SK-N-SH (cell line): ENCODE data around the gene PRH1. TPM values are rescaled to one million over a fixed set of nuclear protein-coding genes. Genes with fewer than 3 reads are reported as not detected.

ENCODE experiments used
- CTCF ChIA-PET: fragments of 300-600, 350-600 bp; formaldehyde crosslinking; extraction: SDS; loops from one replicate; lab custom pipeline; 2021; lab: Yijun Ruan, JAX
- POLR2A ChIA-PET: fragments of 350-600 bp; sonication (Branson Sonifier 250); formaldehyde crosslinking; extraction: SDS; loops from one replicate; lab custom pipeline; 2020; ENCODE audit warnings: antibody characterized with exemption, inconsistent platforms; lab: Yijun Ruan, JAX
- DNase-seq: peaks from one replicate; pipeline ENCODE4 v3.0.0; 2012
- H2AFZ ChIP-seq: fragments of 200-600 bp; sonication (generic); 2 replicates; pipeline ENCODE4 v1.8.1; 2016; ENCODE audit warnings: antibody characterized with exemption, mild to moderate bottlenecking, low read depth
- H3F3A ChIP-seq: fragments of 200-600 bp; sonication (generic); replicated peaks from 2 replicates; pipeline ENCODE3; 2016; ENCODE audit warnings: antibody characterized with exemption, mild to moderate bottlenecking; ENCODE audit not compliant: insufficient read depth
- H3K27ac ChIP-seq, 2 experiments: fragments of 200-500 bp in 1 of 2; fragments of 200-600 bp in 1 of 2; sonication (Bioruptor generic) in 1 of 2; sonication (generic), shearing (Covaris generic) in 1 of 2; 2 replicates each; pipeline versions ENCODE4 v1.5.1 to v1.6.1; 2014 to 2016; ENCODE audit warnings: low read depth in 2 of 2, inconsistent platforms in 1 of 2, low read length in 1 of 2, mild to moderate bottlenecking in 1 of 2, mixed read lengths in 1 of 2
- H3K27me3 ChIP-seq: fragments of 200-600 bp; sonication (generic), shearing (Covaris generic); 2 replicates; pipeline ENCODE4 v1.6.1; 2016; ENCODE audit warnings: mixed run types; ENCODE audit not compliant: insufficient read depth
- H3K36me3 ChIP-seq, 2 experiments: fragments of 200-500 bp in 1 of 2; fragments of 200-600 bp in 1 of 2; sonication (Bioruptor generic) in 1 of 2; sonication (generic) in 1 of 2; replicated peaks in 1 of 2; 2 replicates each; pipeline versions ENCODE3 to v1.5.1; 2014 to 2016; ENCODE audit warnings: low read length in 1 of 2, mild to moderate bottlenecking in 1 of 2; ENCODE audit not compliant: insufficient read depth in 2 of 2, control insufficient read depth in 1 of 2
- H3K4me1 ChIP-seq, 2 experiments: fragments of 200-500 bp in 1 of 2; fragments of 200-600 bp in 1 of 2; sonication (Bioruptor generic) in 1 of 2; sonication (generic), shearing (Covaris generic) in 1 of 2; 2 replicates each; pipeline versions ENCODE4 v1.5.1 to v1.6.1; 2014 to 2016; ENCODE audit warnings: low read depth in 1 of 2, low read length in 1 of 2, mixed run types in 1 of 2; ENCODE audit not compliant: insufficient read depth in 2 of 2, control insufficient read depth in 1 of 2
- H3K4me2 ChIP-seq: fragments of 200-600 bp; sonication (generic), shearing (Covaris generic); 2 replicates; pipeline ENCODE4 v1.6.1; 2017; ENCODE audit warnings: mixed run types
- H3K4me3 ChIP-seq, 2 experiments: fragments of 200-500 bp in 1 of 2; fragments of 200-600 bp in 1 of 2; sonication (Bioruptor generic) in 1 of 2; sonication (generic), shearing (Covaris generic) in 1 of 2; 2 replicates each; pipeline versions ENCODE4 v1.5.1 to v1.8.1; 2014 to 2016; ENCODE audit warnings: low read depth in 2 of 2, inconsistent platforms in 1 of 2, low read length in 1 of 2, mild to moderate bottlenecking in 1 of 2, mixed read lengths in 1 of 2, moderate library complexity in 1 of 2
- H3K79me2 ChIP-seq: fragments of 200-600 bp; sonication (generic); 2 replicates; pipeline ENCODE4 v1.8.1; 2017; ENCODE audit warnings: mild to moderate bottlenecking; ENCODE audit not compliant: insufficient read depth
- H3K9ac ChIP-seq: fragments of 200-600 bp; sonication (generic); 2 replicates; pipeline ENCODE4 v1.6.1; 2017; ENCODE audit warnings: mixed run types
- H3K9me2 ChIP-seq: fragments of 200-600 bp; sonication (generic); 2 replicates; pipeline ENCODE4 v1.6.1; 2017; ENCODE audit warnings: mixed run types
- H3K9me3 ChIP-seq: fragments of 200-600 bp; sonication (generic); 2 replicates; pipeline ENCODE4 v1.6.1; 2017; ENCODE audit warnings: mixed run types, mild to moderate bottlenecking, moderate library complexity
- H4K20me1 ChIP-seq: fragments of 200-600 bp; sonication (generic); 2 replicates; pipeline ENCODE4 v1.6.1; 2017; ENCODE audit warnings: mild to moderate bottlenecking, mixed run types; ENCODE audit not compliant: insufficient read depth
- CTCF ChIP-seq: fragments of 200-600 bp; sonication (generic); IDR thresholded peaks from 2 replicates; pipeline ENCODE4 v1.6.1; 2017; ENCODE audit warnings: antibody characterized with exemption, mild to moderate bottlenecking, moderate library complexity
- EP300 ChIP-seq, 2 experiments: IDR thresholded peaks; 2 replicates each; pipeline versions ENCODE4 v1.4.0 to v1.6.1; 2012; ENCODE audit warnings: borderline replicate concordance in 1 of 2, low read depth in 1 of 2, low read length in 1 of 2
- FOSL2 ChIP-seq: IDR thresholded peaks from 2 replicates; pipeline ENCODE4 v1.4.0; 2012; ENCODE audit warnings: low read depth, mild to moderate bottlenecking, moderate library complexity, borderline replicate concordance
- GABPA ChIP-seq: IDR thresholded peaks from 2 replicates; pipeline ENCODE4 v1.4.0; 2012; ENCODE audit warnings: low read depth, mild to moderate bottlenecking
- GATA2 ChIP-seq: sonication (generic); formaldehyde crosslinking; IDR thresholded peaks from 2 replicates; pipeline ENCODE4 v1.5.0; 2020; ENCODE audit warnings: mild to moderate bottlenecking, missing genetic modification reagents
- JUND ChIP-seq: IDR thresholded peaks from 2 replicates; pipeline ENCODE4 v1.4.0; 2012
- MAX ChIP-seq: IDR thresholded peaks from 2 replicates; pipeline ENCODE4 v1.4.0; 2012; ENCODE audit warnings: low read depth
- MEF2A ChIP-seq: IDR thresholded peaks from 2 replicates; pipeline ENCODE4 v1.4.0; 2012; ENCODE audit warnings: low read depth, borderline replicate concordance
- MXI1 ChIP-seq: IDR thresholded peaks from 2 replicates; pipeline ENCODE4 v1.6.1; 2012; ENCODE audit warnings: mild to moderate bottlenecking, low read depth, low read length, improper control_type of control experiment
- NRF1 ChIP-seq: IDR thresholded peaks from 2 replicates; pipeline ENCODE4 v1.6.1; 2012; ENCODE audit warnings: low read depth, mild to moderate bottlenecking, low read length
- PBX3 ChIP-seq: IDR thresholded peaks from 2 replicates; pipeline ENCODE4; 2012
- RAD21 ChIP-seq: IDR thresholded peaks from 2 replicates; pipeline ENCODE4 v1.6.1; 2012; ENCODE audit warnings: mild to moderate bottlenecking, low read length
- RCOR1 ChIP-seq: fragments of 150-350 bp; IDR thresholded peaks from 2 replicates; pipeline ENCODE4 v1.6.1; 2017; ENCODE audit warnings: antibody characterized with exemption, low read length
- RFX5 ChIP-seq: IDR thresholded peaks from 2 replicates; pipeline ENCODE4 v1.6.1; 2012; ENCODE audit warnings: mild to moderate bottlenecking, improper control_type of control experiment, low read length
- RXRA ChIP-seq: IDR thresholded peaks from 2 replicates; pipeline ENCODE4 v1.4.0; 2012; ENCODE audit warnings: low read depth, mild to moderate bottlenecking, borderline replicate concordance
- TAF1 ChIP-seq: IDR thresholded peaks from 2 replicates; pipeline ENCODE4 v1.6.1; 2012; ENCODE audit warnings: low read depth, mild to moderate bottlenecking, low read length, moderate library complexity, borderline replicate concordance
- TCF12 ChIP-seq: IDR thresholded peaks from 2 replicates; pipeline ENCODE4 v1.4.0; 2012
- YY1 ChIP-seq: IDR thresholded peaks from 2 replicates; pipeline ENCODE4 v1.4.0; 2012; ENCODE audit warnings: low read depth, mild to moderate bottlenecking
- ZBTB33 ChIP-seq: IDR thresholded peaks from 2 replicates; pipeline ENCODE4 v1.4.0; 2012; ENCODE audit warnings: low read depth, borderline replicate concordance
- WGBS: methylation state at CpG from one replicate; pipeline ENCODE4 v1.1.6; 2017; ENCODE audit warnings: low lambda C conversion rate; 5-methylcytosine and 5-hydroxymethylcytosine counted together
- polyA plus RNA-seq, 3 experiments: library from polyadenylated mRNA; depleted of rRNA; stranded (reverse); fragments of >200 nt; gene quantifications; 2 replicates each; pipeline ENCODE4 v1.2.3, GENCODE V29; 2012

The PRH1 gene
- polyA plus RNA-seq, 1 of the 3 experiments (the other 2 are of a cell fraction): 2.0 TPM

- TF ChIP-seq RAD21: no peak
- no peak for TF ChIP-seq RFX5
- TF ChIP-seq JUND: no peak
- no peak for TF ChIP-seq NRF1
- TF ChIP-seq PBX3: no peak
- TF ChIP-seq FOSL2: no peak
- no peak for TF ChIP-seq EP300 (IDR thresholded peaks at IDR 0.05; ENCODE audit: borderline replicate concordance in 1 of 2, low read depth in 1 of 2, low read length in 1 of 2)
- no peak for TF ChIP-seq TCF12
- TF ChIP-seq ZBTB33: no peak
- TF ChIP-seq, all 33 proteins: peak for 0
These were observed 41.2 kb downstream of the PRH1 start (continued) for GRCh38 chr12:10842862-10843261.

- Histone ChIP-seq H3K4me1 (no peaks in the 10 kb centered on the region), H3K9ac (no peak overlapping the region), H3K4me3 (no peak overlapping the region), H3K9me2 (no peaks in the 10 kb centered on the region), H3K36me3 (peaks cover 10 to 14% of the 10 kb centered on the region in 2 experiments), H3K9me3 (no peaks in the 10 kb centered on the region), H3K4me2 (no peak overlapping the region), H3F3A (peaks cover 4% of the 10 kb centered on the region), H2AFZ (no peak overlapping the region), H3K27me3 (no peaks in the 10 kb centered on the region), H4K20me1 (no peaks in the 10 kb centered on the region), H3K27ac (no peak overlapping the region), H3K79me2 (no peaks in the 10 kb centered on the region)
- POLR2A ChIA-PET: no interaction called here
- TF ChIP-seq YY1 (no peak), GABPA (no peak), RXRA (no peak), MXI1 (no peak), NRF1 (no peak), JUND (no peak), FOSL2 (no peak), CTCF (no peak), MEF2A (no peak), ZBTB33 (no peak), TAF1 (no peak), GATA2 (CRISPR knock-in tag) (no peak), RCOR1 (no peak), MAX (no peak)
- DNase-seq: no peak
- CTCF ChIA-PET: no interaction called here
- 94% methylated on average over 3 of the region's 3 CpGs for WGBS
These were observed 45.6 kb downstream of the PRH1 start for GRCh38 chr12:10838461-10838860.
